Daoy (cell line): ENCODE measurements around the gene VPS41. TPM values are rescaled to one million over a fixed set of nuclear protein-coding genes. Genes with fewer than 3 reads are reported as not detected.

Experiments
- DNase-seq: peaks from one replicate; pipeline ENCODE4 v3.0.0-alpha.2; 2015; ENCODE audit warnings: low read depth
- total RNA-seq: library from RNA; depleted of rRNA; stranded (reverse); fragments of >200 nt; shearing (Covaris generic); gene quantifications from 2 replicates; pipeline ENCODE4 v1.2.3, GENCODE V29; 2014

Gene VPS41
- total RNA-seq, 1 experiment from 2014 or later: 53.4 TPM

DNA sequence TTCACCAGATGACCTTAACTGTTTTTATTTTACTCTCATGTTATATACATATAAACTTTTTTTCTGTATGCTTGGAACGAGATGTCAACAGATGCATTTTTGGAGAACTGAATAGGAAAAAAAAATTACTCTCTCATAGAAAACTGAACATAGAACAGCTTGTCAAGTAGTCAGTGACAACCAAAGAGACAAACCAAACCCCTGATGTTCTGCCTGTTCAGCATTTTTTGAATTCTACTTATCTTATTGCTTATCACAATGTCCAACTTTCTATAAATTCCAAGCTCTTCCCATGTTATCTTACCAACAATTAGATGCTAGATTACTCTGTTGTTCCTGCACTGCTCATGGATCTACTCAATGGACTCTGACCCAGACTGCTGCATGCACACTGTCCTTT is 95.2 kb downstream of the VPS41 start:
- DNase-seq: no peak

DNA sequence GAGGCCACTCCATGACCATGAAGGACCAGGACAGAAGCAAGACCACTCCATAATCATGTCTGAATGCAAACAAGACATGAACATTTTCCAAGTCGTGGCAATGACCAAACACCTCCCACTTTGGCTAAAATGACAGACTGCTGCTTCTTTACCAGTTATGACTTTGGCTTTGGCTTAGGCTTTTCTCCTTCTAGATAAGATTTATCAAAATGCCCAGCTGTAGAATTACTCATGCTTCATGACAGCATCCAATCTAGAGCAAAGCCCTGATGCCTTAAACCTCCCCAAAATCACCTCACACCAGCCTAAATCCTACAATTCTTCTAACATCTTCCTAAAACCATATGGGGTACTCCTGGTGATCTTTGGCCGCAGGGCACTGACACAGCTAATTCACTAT is 102.1 kb downstream of the VPS41 start:
- no peak for DNase-seq

DNA sequence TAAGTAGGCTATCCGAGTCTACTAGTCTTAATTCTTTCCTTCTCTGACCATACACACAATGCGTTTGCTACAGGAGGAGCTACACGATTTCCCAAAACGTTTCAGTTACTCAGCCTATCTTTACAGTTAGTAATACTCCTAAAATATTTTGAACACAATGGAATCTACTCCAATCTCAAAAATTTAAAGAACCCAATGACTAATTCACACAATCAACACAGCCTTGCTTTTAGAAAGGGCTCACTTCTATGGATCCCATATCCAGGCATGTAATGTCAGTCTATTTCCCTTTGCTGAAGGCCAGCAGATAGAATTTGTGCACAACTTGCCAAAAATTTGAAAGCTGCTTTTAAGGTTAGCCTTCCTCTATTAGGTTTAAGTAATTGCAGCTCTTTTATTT is 107.2 kb downstream of the VPS41 start:
- DNase-seq: no peak

DNA sequence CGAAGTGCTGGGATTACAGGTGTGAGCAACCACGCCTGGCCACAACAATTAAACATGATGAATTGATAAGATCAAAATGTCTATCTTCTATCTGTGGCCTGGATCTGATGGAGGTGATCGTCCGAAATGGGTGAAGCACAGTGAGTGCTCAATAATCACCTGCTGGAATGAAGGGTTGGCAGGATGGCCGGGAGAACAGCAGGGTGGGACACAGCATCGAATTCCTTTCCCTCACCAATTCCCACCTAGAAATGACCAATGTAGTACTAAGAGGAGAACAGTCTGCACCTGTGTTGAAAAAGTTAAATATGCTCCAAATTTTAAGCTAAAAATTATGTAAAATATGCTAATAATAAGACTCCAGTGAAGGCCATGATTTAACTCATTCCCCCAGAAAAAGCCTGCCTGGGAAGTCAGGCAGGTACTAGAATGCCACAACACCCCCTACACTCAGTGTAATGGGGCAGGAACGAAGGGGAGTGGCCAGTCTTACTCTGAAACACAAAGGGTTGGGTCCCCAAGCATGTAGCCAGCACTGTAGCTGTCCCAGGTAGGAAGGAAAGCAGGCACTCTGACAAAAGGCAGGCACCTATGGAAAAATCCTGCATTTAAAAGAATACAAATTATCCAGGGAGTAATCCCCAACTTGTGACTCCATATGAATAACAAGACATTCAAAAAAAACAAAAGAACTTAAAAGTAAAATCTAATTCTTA is 110.3 kb downstream of the VPS41 start:
- no peak for DNase-seq

DNA sequence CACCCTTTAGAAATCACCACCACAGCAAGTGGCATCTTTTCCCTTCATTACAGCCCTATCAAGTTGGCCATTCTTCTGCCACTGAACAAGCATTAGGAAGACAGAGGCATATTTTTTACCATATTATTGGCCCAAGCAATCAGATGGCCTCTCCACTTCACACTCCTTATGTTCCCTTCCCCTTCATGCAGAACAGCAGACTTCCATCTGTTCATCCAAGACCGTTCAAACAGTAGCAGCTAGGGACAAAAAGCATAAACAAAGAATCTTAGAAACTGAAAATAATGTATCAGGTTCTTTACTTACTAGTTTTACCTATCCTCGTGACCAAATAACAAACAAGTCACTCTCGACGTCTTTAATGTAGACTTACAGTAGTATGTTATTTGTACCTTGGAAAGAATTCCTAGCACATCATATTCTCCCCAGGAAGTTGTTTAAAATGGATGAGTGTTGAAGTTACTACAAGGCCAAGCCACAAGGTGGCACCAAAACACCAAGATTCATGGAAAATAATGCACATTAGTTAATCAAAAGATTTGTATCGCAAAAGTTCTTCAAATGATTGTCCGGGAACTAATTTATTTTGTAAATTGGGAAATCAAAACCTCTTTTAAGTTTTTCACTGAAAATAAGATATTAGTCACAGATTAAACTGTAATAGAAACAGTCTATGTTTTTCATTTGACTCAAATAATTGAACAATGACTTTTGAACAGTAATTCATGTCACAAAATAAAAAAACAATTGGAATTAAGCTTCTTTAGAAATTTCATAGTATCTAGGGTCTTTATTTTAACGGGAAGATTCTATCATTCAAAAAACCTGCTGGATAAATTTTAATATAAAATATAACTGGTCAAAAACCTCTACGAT is 112.1 kb downstream of the VPS41 start:
- DNase-seq: peak; percentile 67

DNA sequence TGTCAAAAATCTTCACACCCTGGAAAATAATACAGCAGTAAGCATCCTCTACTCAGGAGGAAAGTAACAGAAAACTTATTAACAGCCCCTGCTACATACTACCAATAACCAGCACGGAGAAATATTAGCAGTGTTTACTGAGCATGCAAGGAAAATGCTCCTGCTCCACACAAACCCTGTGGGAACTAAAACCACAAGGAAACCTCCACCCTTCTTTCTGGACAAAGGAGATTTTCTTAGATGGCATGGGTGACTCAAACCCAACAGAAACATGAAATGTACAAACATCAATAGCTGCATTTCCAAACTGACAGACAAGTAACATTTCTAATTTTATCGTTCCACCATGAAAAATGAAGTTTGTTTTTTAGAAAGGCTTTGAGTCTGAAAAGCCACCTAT is 113.4 kb downstream of the VPS41 start:
- no peak for DNase-seq

DNA sequence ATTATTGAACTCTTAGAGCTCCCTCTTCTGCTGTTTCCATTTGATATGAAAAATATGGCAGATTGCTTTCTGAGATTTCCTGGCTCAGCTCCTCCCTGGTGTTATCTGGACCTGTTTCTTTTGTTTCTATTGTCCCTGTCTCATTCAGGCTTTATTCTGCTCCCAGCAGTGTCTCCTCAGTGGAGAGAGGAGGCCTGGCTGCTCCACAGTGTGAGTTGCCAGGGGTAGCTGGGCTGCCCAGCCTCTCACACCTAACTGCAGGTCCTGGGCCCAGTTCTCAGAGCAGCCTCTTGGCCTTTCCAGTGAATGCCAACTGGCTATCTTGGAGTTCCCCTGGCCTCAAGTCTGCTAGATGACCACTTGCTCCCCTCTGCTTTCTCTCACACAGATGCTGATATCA is 127.0 kb downstream of the VPS41 start:
- no peak for DNase-seq

DNA sequence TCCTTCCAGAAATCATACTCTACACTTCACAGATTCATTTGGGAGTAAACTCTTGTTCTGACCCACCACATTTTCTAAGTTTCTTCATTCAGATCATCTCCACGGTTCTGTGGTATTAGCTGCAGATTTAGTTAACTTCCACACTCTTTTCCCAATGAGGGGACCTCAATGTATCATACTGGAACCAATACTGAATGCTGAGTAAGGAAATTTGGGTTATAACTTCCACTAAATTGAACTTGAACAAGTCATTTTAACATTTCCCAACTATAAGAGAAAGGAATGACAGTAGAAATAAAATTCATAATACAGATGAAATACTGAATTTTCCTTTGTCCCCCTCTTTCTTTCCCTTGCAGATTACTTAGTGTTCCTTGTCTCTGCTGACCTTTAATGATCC is 131.4 kb downstream of the VPS41 start:
- DNase-seq: no peak

DNA sequence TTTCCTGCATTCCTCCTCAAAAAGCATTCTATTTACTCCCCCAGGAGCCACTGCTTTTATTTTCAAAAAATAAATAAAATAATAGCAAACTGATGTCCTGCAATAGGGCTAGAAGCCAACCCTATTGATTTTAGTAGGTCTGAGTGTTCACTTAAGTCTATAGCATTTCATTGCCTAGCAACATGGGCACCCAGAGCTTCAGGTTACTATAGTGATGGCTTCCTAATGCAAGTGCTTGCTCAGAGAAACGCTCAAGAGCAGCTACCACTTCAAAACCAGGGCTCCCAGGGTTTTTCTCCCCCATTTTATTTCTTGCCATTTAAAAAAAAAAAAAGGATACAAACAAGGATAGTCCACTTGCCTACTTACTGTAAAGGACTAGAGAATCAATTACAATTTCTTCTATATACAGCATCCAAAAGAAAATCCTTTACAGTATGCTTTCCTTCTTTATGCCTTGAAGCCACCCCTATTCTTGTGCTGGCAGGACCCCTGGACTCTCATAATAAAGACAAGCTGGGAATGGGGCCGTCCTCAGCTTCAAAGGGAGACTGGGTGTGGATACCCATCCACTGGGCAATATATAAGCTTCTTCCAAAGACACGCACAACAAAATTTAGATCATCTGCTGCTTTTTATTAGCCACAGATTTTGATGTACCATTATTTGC is 133.3 kb downstream of the VPS41 start:
- no peak for DNase-seq

DNA sequence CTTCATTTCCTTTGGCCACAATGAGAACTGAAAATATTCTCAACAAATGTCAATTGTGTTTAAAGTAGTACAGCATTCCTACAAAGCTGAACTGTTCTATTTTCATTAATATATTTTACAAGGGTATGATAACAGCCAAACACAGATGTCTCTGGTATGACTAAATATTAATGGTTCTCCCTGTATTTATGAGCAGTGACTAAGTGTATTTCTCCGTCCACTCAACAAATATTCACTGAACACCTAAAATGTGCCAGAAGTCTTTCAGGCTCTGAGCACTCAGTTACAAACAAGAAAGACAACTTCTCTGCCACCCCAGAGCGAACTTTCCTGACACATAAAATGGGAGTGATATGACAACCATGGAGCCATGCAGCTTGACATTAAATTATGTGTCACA is 135.6 kb downstream of the VPS41 start:
- DNase-seq: no peak

DNA sequence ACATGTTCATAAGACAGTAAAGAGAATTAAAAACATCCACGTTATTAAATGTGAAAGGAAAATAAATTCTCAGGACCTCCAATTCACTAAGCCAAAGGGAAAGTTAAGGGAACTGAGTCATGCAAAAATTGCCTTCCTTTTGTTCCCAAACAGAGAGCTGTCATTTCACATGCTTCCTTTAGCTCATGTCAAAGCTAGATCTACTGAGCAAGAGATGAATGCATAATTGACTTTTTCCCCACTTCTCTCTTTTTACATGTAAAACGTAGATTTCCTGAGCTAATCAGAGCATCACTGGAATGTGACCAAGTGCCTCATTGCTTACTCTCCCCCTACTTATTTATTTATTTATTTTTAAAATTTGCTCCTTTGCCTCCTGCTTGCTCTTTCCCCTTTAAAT is 148.8 kb downstream of the VPS41 start:
- DNase-seq: no peak

DNA sequence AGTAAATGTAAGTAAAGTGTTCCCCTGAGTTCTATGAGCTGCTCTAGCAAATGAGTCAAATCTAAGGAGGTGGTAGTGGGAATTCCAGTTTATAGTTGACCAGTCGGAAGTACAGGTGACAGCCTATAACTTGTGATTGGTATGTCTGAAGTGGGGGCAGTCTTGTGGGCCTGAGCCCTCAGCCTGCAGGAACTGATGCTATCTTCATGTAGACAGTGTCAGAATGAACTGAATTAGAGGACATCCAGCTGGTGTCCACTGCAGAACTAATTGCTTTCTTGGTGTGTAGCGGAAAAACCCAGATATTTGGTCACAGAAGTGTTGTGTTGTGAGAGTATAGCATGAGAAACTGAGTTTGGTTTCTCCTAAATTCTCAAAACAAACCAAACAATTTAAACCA is 150.0 kb downstream of the VPS41 start:
- no peak for DNase-seq

DNA sequence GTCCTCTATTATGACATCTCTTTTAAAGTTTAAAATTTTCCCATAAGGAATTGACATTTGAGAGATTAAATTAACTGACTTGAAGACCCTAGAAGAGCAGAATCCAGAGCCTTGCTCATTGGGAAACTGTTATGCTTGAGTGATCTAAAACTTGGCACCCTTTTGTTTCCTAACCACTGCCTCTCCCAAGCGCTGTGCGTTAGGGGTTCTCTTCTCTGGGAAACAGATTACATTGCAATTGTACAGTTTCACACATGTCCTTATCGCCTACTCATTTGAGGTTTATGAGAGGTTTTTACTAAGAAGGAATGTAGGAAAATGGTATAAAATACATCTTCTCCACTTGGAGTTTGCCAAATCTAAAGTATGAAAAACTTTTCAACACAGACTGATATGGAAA is 151.1 kb downstream of the VPS41 start:
- no peak for DNase-seq

DNA sequence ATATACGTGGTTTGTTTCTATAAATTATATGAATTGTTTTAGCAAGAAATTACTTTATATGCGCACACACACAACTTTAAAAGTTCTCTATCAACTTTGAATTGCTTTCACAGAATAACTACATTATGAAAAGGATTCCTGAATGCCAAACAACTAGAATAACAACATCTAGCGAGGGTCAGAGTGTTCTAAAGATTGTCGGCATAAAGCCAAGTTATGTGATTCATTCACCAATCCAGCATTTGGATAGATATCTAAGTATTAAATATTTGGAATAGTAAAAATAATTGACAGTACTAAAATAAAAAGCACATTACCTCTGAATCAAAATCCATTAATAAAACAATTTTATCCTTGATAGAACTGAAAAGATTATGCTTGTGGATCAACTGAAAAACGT is 152.5 kb downstream of the VPS41 start:
- no peak for DNase-seq

DNA sequence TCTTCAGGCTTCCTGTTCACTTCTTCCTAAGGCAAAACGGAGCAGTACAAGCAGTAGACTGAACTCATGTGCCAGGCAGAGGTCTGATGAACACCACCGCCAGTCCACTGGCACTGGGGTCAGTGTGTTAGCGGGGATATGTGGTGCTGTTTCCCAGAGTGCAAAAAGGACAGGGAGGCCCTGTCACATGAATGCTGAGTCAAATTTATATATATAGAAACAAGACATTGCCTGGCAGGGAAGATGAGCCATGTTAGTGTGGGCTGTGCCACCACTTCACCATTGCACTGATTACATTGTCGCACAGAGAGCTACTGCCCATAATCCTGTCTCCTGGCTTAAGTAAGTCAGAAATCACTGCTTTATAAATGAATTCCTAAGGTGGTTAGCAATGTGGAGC is 155.6 kb downstream of the VPS41 start:
- no peak for DNase-seq

DNA sequence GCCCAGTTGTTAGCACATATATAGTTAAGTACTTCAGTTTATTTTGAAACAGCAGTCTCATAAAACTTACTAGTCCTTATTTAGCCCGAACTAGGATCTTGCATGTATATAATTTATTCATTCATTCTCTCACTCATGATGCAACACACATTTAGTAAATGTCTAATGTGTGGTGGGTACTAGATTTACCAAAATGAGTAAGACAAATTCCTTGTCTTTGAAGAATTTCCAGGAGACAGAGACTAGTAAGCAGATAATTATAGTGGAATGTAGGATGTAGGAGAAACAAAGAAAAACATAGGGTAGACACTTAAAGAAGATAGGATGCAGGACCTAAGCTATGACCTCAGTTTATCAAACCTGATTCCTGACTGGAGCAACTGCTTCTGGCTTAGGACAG is 157.6 kb downstream of the VPS41 start:
- no peak for DNase-seq

DNA sequence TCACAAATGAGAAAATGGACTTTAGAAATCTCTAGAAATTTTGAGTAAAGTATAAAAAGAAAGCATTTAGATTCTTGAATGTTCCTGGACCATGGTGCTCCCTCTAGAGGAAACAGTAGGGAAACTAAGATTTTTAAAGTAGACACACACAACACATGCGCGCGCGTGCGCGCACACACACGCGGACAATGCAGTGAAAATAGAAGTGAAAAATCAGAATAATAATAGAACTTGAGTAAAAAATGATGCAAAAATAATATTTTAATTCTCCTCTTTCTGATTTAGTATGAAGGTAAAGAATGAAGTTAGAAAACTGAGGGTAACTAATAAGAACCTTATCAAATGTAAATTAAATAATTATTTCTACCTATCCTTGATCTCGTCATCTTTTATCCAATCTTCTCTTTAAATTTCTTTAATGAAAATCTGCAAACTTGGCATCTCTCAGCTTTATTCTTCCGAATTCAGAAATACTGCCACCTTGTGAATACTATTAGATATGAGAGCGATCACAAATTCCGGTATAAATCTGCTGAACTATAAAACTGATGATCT is 160.9 kb downstream of the VPS41 start:
- peak; percentile 30 for DNase-seq

DNA sequence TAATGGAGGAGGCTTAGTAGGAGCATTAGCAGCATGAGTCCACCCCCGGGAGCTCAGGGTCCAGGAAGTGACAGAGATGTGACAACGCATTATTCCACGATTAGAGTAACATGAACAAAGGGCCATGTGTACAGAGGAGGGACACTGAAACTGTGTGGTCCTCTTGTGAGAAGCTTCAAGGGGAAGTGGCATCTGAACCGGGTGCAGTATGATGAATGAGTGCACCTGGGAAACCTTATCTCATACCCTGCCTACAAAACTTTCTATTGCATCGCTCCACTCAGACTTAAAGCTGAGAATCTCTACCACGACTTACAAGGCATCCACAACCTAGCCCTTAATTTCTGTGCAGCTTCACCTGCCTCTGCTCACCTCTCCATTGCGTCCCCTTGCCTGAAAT is 162.6 kb downstream of the VPS41 start:
- no peak for DNase-seq

DNA sequence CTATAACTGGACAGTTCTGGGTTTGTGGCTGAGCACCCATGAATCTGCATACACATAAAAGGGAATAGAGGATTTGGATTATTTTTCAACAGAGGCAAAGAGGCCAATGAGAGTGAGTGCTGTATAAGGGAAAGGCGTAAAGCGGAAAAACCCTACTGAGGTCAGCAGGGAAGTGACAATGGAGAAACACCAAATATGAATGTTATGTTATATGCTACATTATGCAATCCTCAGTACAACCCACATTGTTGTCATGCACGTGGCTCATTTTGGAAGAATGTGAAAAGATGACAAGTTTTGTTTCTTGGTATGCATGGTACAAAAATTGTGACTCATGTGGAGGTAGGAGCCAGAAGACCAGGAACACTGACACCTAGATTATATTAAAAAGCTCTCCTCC is 164.2 kb downstream of the VPS41 start:
- peak; percentile 64 for DNase-seq

DNA sequence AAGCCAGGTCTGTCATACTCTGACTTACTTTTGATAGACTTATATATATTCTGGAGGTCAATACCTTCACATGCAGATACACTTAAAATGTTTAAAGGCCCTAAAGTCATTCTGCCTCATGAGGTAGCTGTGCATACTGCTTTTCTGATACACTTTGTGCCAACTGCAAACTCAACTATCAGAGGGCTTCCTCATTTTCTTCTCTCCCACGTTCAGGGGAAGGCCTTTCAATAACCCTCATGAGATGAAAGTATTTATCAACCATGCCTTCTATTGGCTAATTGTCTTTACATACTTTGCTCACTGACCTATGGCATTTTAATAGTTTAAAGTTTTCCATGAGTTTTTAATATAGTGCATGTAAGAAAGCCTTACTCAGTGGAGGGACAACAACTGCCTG is 165.1 kb downstream of the VPS41 start:
- DNase-seq: no peak

DNA sequence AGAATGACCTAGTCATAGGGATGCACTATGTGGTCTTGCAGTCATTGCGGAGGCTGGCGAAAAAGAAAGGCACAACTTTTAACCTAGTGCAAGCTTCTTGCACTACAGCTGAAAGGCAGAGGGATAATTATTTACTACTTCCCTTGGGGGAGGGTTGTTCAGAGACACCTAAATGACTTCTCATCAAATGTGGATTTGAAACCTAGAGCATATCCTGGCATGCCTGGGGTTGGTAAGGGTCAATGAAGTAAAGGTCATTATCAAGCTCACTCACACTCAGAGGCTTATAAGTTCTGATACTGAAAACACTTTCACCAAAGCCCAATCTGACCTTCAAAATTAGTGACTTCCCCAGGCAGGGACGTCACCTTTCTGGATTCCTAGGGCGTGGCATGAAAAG is 168.9 kb downstream of the VPS41 start:
- no peak for DNase-seq

DNA sequence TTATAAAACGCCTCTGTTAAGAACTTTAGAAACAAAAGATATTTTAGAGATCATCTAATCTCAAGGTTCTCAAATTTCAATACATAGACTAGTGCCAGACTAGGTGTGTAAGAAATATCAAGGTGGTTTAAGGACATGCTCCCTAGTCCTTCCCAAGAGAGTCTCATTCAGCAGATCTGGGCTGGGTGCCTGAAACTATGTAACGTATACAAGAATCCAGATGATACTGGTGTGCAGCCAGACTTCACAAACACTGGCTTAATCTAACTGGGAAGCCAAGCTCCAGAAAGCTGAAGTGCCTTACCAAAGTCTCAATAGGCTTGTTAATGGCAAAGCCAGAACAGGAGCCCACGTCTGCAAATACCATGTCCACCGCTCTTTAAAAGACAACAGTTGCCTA is 172.9 kb downstream of the VPS41 start:
- no peak for DNase-seq

DNA sequence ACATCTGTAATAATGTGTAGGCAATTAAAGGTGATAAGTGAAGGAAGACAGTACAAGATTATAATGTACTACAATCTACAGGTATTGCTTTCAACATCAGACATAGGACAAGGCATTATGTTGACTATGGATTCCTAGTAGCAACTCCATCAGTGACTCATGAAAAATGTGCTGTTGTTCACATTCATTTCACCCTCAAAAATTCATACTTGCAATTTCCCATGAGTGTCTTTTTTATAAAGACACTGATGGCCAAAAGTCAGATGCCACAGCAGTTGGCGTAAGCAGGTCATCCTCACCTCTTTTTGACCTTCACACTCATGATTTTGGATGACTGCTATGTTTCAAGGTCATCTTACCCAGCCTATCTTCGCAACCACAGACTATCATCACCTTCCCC is 177.8 kb downstream of the VPS41 start:
- DNase-seq: no peak
